SK-N-SH (cell line): ENCODE measurements around the gene MYLIP. TPM values are rescaled to one million over a fixed set of nuclear protein-coding genes. Genes with fewer than 3 reads are reported as not detected.
A peak's percentile ranks its signal among the peaks of the same experiment; 100 is the strongest.

Experiments used
- CTCF ChIA-PET: fragments of 300-600, 350-600 bp; formaldehyde crosslinking; extraction: SDS; loops from one replicate; lab custom pipeline; 2021; lab: Yijun Ruan, JAX
- POLR2A ChIA-PET: fragments of 350-600 bp; sonication (Branson Sonifier 250); formaldehyde crosslinking; extraction: SDS; loops from one replicate; lab custom pipeline; 2020; ENCODE audit warnings: antibody characterized with exemption, inconsistent platforms; lab: Yijun Ruan, JAX
- DNase-seq: peaks from one replicate; pipeline ENCODE4 v3.0.0; 2012
- H2AFZ ChIP-seq: fragments of 200-600 bp; sonication (generic); 2 replicates; pipeline ENCODE4 v1.8.1; 2016; ENCODE audit warnings: antibody characterized with exemption, mild to moderate bottlenecking, low read depth
- H3F3A ChIP-seq: fragments of 200-600 bp; sonication (generic); replicated peaks from 2 replicates; pipeline ENCODE3; 2016; ENCODE audit warnings: antibody characterized with exemption, mild to moderate bottlenecking; ENCODE audit not compliant: insufficient read depth
- H3K27ac ChIP-seq, 2 experiments: fragments of 200-500 bp in 1 of 2; fragments of 200-600 bp in 1 of 2; sonication (Bioruptor generic) in 1 of 2; sonication (generic), shearing (Covaris generic) in 1 of 2; 2 replicates each; pipeline versions ENCODE4 v1.5.1 to v1.6.1; 2014 to 2016; ENCODE audit warnings: low read depth in 2 of 2, inconsistent platforms in 1 of 2, low read length in 1 of 2, mild to moderate bottlenecking in 1 of 2, mixed read lengths in 1 of 2
- H3K27me3 ChIP-seq: fragments of 200-600 bp; sonication (generic), shearing (Covaris generic); 2 replicates; pipeline ENCODE4 v1.6.1; 2016; ENCODE audit warnings: mixed run types; ENCODE audit not compliant: insufficient read depth
- H3K36me3 ChIP-seq, 2 experiments: fragments of 200-500 bp in 1 of 2; fragments of 200-600 bp in 1 of 2; sonication (Bioruptor generic) in 1 of 2; sonication (generic) in 1 of 2; replicated peaks in 1 of 2; 2 replicates each; pipeline versions ENCODE3 to v1.5.1; 2014 to 2016; ENCODE audit warnings: low read length in 1 of 2, mild to moderate bottlenecking in 1 of 2; ENCODE audit not compliant: insufficient read depth in 2 of 2, control insufficient read depth in 1 of 2
- H3K4me1 ChIP-seq, 2 experiments: fragments of 200-500 bp in 1 of 2; fragments of 200-600 bp in 1 of 2; sonication (Bioruptor generic) in 1 of 2; sonication (generic), shearing (Covaris generic) in 1 of 2; 2 replicates each; pipeline versions ENCODE4 v1.5.1 to v1.6.1; 2014 to 2016; ENCODE audit warnings: low read depth in 1 of 2, low read length in 1 of 2, mixed run types in 1 of 2; ENCODE audit not compliant: insufficient read depth in 2 of 2, control insufficient read depth in 1 of 2
- H3K4me2 ChIP-seq: fragments of 200-600 bp; sonication (generic), shearing (Covaris generic); 2 replicates; pipeline ENCODE4 v1.6.1; 2017; ENCODE audit warnings: mixed run types
- H3K4me3 ChIP-seq, 2 experiments: fragments of 200-500 bp in 1 of 2; fragments of 200-600 bp in 1 of 2; sonication (Bioruptor generic) in 1 of 2; sonication (generic), shearing (Covaris generic) in 1 of 2; 2 replicates each; pipeline versions ENCODE4 v1.5.1 to v1.8.1; 2014 to 2016; ENCODE audit warnings: low read depth in 2 of 2, inconsistent platforms in 1 of 2, low read length in 1 of 2, mild to moderate bottlenecking in 1 of 2, mixed read lengths in 1 of 2, moderate library complexity in 1 of 2
- H3K79me2 ChIP-seq: fragments of 200-600 bp; sonication (generic); 2 replicates; pipeline ENCODE4 v1.8.1; 2017; ENCODE audit warnings: mild to moderate bottlenecking; ENCODE audit not compliant: insufficient read depth
- H3K9ac ChIP-seq: fragments of 200-600 bp; sonication (generic); 2 replicates; pipeline ENCODE4 v1.6.1; 2017; ENCODE audit warnings: mixed run types
- H3K9me2 ChIP-seq: fragments of 200-600 bp; sonication (generic); 2 replicates; pipeline ENCODE4 v1.6.1; 2017; ENCODE audit warnings: mixed run types
- H3K9me3 ChIP-seq: fragments of 200-600 bp; sonication (generic); 2 replicates; pipeline ENCODE4 v1.6.1; 2017; ENCODE audit warnings: mixed run types, mild to moderate bottlenecking, moderate library complexity
- H4K20me1 ChIP-seq: fragments of 200-600 bp; sonication (generic); 2 replicates; pipeline ENCODE4 v1.6.1; 2017; ENCODE audit warnings: mild to moderate bottlenecking, mixed run types; ENCODE audit not compliant: insufficient read depth
- ELF1 ChIP-seq: IDR thresholded peaks from 2 replicates; pipeline ENCODE4 v1.4.0; 2012
- EP300 ChIP-seq, 2 experiments: IDR thresholded peaks; 2 replicates each; pipeline versions ENCODE4 v1.4.0 to v1.6.1; 2012; ENCODE audit warnings: borderline replicate concordance in 1 of 2, low read depth in 1 of 2, low read length in 1 of 2
- EZH2phosphoT487 ChIP-seq: fragments of 200-600 bp; sonication (generic); IDR thresholded peaks from 2 replicates; pipeline ENCODE4 v1.6.1; 2017; ENCODE audit warnings: low read depth, mixed run types, mild to moderate bottlenecking, antibody characterized with exemption, moderate library complexity, borderline replicate concordance
- FOXM1 ChIP-seq: IDR thresholded peaks from 2 replicates; pipeline ENCODE4 v1.4.0; 2012; ENCODE audit warnings: low read depth, mild to moderate bottlenecking
- GABPA ChIP-seq: IDR thresholded peaks from 2 replicates; pipeline ENCODE4 v1.4.0; 2012; ENCODE audit warnings: low read depth, mild to moderate bottlenecking
- MXI1 ChIP-seq: IDR thresholded peaks from 2 replicates; pipeline ENCODE4 v1.6.1; 2012; ENCODE audit warnings: mild to moderate bottlenecking, low read depth, low read length, improper control_type of control experiment
- NRF1 ChIP-seq: IDR thresholded peaks from 2 replicates; pipeline ENCODE4 v1.6.1; 2012; ENCODE audit warnings: low read depth, mild to moderate bottlenecking, low read length
- POLR2AphosphoS5 ChIP-seq: IDR thresholded peaks from 2 replicates; pipeline ENCODE4 v1.6.1; 2012; ENCODE audit warnings: low read depth, low read length
- RAD21 ChIP-seq: IDR thresholded peaks from 2 replicates; pipeline ENCODE4 v1.6.1; 2012; ENCODE audit warnings: mild to moderate bottlenecking, low read length
- SIN3A ChIP-seq: IDR thresholded peaks from 2 replicates; pipeline ENCODE4 v1.6.1; 2012; ENCODE audit warnings: low read depth, mild to moderate bottlenecking, low read length, moderate library complexity, borderline replicate concordance
- SMC3 ChIP-seq: IDR thresholded peaks from 2 replicates; pipeline ENCODE4 v1.6.1; 2012; ENCODE audit warnings: low read depth, low read length, improper control_type of control experiment
- TAF1 ChIP-seq: IDR thresholded peaks from 2 replicates; pipeline ENCODE4 v1.6.1; 2012; ENCODE audit warnings: low read depth, mild to moderate bottlenecking, low read length, moderate library complexity, borderline replicate concordance
- TEAD4 ChIP-seq: IDR thresholded peaks from 2 replicates; pipeline ENCODE4 v1.4.0; 2012; ENCODE audit warnings: mild to moderate bottlenecking, borderline replicate concordance; ENCODE audit not compliant: insufficient read depth
- USF1 ChIP-seq: IDR thresholded peaks from 2 replicates; pipeline ENCODE4 v1.4.0; 2012; ENCODE audit warnings: low read depth, borderline replicate concordance
- YY1 ChIP-seq: IDR thresholded peaks from 2 replicates; pipeline ENCODE4 v1.4.0; 2012; ENCODE audit warnings: low read depth, mild to moderate bottlenecking
- ZBTB33 ChIP-seq: IDR thresholded peaks from 2 replicates; pipeline ENCODE4 v1.4.0; 2012; ENCODE audit warnings: low read depth, borderline replicate concordance
- WGBS: methylation state at CpG from one replicate; pipeline ENCODE4 v1.1.6; 2017; ENCODE audit warnings: low lambda C conversion rate; 5-methylcytosine and 5-hydroxymethylcytosine counted together
- polyA plus RNA-seq, 3 experiments: library from polyadenylated mRNA; depleted of rRNA; stranded (reverse); fragments of >200 nt; gene quantifications; 2 replicates each; pipeline ENCODE4 v1.2.3, GENCODE V29; 2012
- TF ChIP-seq, protein P1 (sequence below): fragments of 200-600 bp; sonication (generic); IDR thresholded peaks from 2 replicates; pipeline ENCODE4 v1.6.1; 2017; ENCODE audit warnings: antibody characterized with exemption, mild to moderate bottlenecking, moderate library complexity
- TF ChIP-seq, protein P2 (sequence below): IDR thresholded peaks from 2 replicates; pipeline ENCODE4; 2012

The MYLIP gene
- polyA plus RNA-seq, 1 of the 3 experiments (the other 2 are of a cell fraction) = 3.1 TPM

GRCh38 chr6:16168121-16168520 is 39.2 kb downstream of the MYLIP start:
- 48% methylated on average over 5 of the region's 5 CpGs for WGBS
- H3K4me1 ChIP-seq = no peaks in the 10 kb centered on the region; a peak in 1 of 4 replicates
- TF ChIP-seq GABPA (no peak), NRF1 (no peak), SMC3 (no peak), MXI1 (no peak), USF1 (no peak), SIN3A (no peak), YY1 (no peak), POLR2AphosphoS5 (no peak), EZH2phosphoT487 (no peak), TAF1 (no peak), ELF1 (no peak)
- TF ChIP-seq, protein P1, sequence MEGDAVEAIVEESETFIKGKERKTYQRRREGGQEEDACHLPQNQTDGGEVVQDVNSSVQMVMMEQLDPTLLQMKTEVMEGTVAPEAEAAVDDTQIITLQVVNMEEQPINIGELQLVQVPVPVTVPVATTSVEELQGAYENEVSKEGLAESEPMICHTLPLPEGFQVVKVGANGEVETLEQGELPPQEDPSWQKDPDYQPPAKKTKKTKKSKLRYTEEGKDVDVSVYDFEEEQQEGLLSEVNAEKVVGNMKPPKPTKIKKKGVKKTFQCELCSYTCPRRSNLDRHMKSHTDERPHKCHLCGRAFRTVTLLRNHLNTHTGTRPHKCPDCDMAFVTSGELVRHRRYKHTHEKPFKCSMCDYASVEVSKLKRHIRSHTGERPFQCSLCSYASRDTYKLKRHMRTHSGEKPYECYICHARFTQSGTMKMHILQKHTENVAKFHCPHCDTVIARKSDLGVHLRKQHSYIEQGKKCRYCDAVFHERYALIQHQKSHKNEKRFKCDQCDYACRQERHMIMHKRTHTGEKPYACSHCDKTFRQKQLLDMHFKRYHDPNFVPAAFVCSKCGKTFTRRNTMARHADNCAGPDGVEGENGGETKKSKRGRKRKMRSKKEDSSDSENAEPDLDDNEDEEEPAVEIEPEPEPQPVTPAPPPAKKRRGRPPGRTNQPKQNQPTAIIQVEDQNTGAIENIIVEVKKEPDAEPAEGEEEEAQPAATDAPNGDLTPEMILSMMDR = no peak
- TF ChIP-seq, protein P2, sequence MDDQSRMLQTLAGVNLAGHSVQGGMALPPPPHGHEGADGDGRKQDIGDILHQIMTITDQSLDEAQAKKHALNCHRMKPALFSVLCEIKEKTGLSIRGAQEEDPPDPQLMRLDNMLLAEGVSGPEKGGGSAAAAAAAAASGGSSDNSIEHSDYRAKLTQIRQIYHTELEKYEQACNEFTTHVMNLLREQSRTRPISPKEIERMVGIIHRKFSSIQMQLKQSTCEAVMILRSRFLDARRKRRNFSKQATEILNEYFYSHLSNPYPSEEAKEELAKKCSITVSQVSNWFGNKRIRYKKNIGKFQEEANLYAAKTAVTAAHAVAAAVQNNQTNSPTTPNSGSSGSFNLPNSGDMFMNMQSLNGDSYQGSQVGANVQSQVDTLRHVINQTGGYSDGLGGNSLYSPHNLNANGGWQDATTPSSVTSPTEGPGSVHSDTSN = no peak
- ChIA-PET POLR2A (no interaction called here), CTCF (interaction anchor here (1.3 to 2.7 kb wide), 4 partner anchors 10 to 15 kb away, joined by 3 to 18 read pairs (median 14); no protein-coding TSS in a partner anchor)
- H3K36me3 ChIP-seq = no peaks in the 10 kb centered on the region
- H3K9ac ChIP-seq = no peak overlapping the region
- DNase-seq = no peak
- H3F3A ChIP-seq = no peaks in the 10 kb centered on the region
- H3K9me2 ChIP-seq = no peaks in the 10 kb centered on the region
- no peak overlapping the region for H3K4me3 ChIP-seq
- no peak overlapping the region for H3K27ac ChIP-seq
- H2AFZ ChIP-seq = no peak overlapping the region
- no peaks in the 10 kb centered on the region for H3K79me2 ChIP-seq
- H3K9me3 ChIP-seq = no peaks in the 10 kb centered on the region
- H3K27me3 ChIP-seq = no peaks in the 10 kb centered on the region
- no peaks in the 10 kb centered on the region for H4K20me1 ChIP-seq
- H3K4me2 ChIP-seq = no peak overlapping the region

GRCh38 chr6:16168858-16169257 is 40.0 kb downstream of the MYLIP start:
- Histone ChIP-seq H3K4me3 (no peak overlapping the region; a peak in 1 of 4 replicates), H3F3A (no peaks in the 10 kb centered on the region), H3K36me3 (no peaks in the 10 kb centered on the region), H3K4me1 (no peaks in the 10 kb centered on the region; a peak in 1 of 4 replicates), H3K9me2 (no peaks in the 10 kb centered on the region), H2AFZ (no peak overlapping the region), H3K27ac (no peak overlapping the region), H3K4me2 (no peak overlapping the region), H3K9me3 (no peaks in the 10 kb centered on the region), H3K9ac (no peak overlapping the region), H4K20me1 (no peaks in the 10 kb centered on the region), H3K79me2 (no peaks in the 10 kb centered on the region), H3K27me3 (no peaks in the 10 kb centered on the region)
- ChIA-PET POLR2A (no interaction called here), CTCF (interaction anchor here (0.6 to 2.7 kb wide), 14 partner anchors 11 to 489 kb away, joined by 3 to 18 read pairs (median 4); partner anchors contain the start of gene MYLIP)
- WGBS = 29% methylated on average over 3 of the region's 3 CpGs
- DNase-seq = no peak
- TF ChIP-seq SMC3 (peak; percentile 70), FOXM1 (no peak), POLR2AphosphoS5 (no peak), TEAD4 (no peak), TAF1 (no peak), RAD21 (peak; percentile 86), ZBTB33 (no peak), EP300 (IDR thresholded peaks at IDR 0.05; ENCODE audit: borderline replicate concordance in 1 of 2, low read depth in 1 of 2, low read length in 1 of 2) (no peak), ELF1 (no peak)
- TF ChIP-seq, protein P1 = peak; percentile 57
